Activated naive CD4-positive, alpha-beta T cell (primary cell): ENCODE measurements around the gene LYSMD3.
A peak's percentile ranks its signal among the peaks of the same experiment; 100 is the strongest.

Source experiments
- DNase-seq, 4 experiments: peaks; one replicate each; lab custom pipeline; 2025; lab: John Stamatoyannopoulos, UW

Gene LYSMD3

DNA sequence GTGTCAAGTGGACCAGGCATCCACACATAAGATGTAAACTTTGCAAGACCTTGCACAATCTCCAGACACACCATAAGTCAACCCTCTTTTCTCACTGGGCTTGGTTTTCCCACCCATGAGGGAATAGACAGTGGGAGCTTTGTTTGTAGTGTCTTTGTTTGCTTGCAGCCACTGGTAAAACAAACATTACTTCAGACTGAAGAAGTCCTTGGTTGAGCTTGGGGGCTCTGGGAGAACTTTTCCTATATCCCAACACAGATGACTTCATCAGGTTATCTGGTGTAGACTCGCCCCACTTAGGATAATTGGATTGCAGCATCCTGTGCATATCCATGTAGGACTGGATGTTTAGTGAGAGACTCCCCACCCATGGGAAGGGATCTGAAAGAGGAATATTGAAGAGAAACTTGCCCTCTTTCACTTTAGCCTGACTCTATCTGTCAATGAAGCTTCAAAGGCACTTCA is 17.7 kb upstream of the LYSMD3 start:
- DNase-seq = no peak

DNA sequence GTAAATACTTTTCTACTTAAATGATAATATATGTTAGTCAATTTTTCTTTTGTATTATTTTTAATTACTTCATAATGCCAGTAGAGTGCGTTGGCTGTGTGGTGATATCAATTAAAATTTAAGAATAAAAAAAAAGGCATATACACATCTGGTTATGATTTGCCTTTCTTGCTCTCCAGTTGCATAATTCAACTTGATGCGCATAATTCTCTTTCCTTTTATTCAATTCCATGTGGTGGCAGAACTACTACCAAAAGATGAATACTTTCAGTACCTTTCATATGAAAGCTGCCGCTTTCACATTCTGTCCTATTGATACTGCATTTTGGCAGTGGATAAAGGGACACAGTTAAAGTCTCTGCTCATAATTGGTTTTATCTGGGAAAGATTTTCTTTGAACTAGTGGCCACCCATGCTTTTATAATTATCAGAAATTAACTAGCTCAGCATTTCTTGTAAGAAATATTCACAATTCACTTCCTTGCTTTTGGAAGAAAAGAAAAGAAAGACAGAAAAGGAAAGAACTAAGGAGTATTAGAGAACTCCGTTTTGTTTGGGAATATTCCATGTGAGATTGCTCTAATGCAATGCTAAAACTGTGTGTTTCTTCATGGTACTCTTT is 16.9 kb upstream of the LYSMD3 start:
- DNase-seq = no peak

DNA sequence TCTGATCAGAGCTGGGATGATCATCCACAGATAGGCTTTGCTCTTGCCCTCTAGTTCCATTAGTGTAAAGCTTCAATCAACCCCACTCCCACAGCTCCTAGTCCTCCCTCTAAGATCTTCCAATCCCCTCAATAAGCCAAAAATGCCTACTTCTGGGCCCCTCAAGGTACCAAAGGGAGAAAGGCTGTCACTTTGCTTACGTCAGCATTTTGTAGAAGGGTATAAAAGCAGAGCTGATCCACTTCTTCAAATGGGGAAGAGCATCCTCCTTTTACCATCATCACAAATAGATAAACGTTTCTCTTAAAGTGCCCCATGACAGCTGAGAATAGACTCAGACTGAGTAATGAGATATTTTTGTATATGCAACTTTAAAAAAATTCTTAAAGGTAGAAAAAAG is 16.1 kb upstream of the LYSMD3 start:
- no peak for DNase-seq

DNA sequence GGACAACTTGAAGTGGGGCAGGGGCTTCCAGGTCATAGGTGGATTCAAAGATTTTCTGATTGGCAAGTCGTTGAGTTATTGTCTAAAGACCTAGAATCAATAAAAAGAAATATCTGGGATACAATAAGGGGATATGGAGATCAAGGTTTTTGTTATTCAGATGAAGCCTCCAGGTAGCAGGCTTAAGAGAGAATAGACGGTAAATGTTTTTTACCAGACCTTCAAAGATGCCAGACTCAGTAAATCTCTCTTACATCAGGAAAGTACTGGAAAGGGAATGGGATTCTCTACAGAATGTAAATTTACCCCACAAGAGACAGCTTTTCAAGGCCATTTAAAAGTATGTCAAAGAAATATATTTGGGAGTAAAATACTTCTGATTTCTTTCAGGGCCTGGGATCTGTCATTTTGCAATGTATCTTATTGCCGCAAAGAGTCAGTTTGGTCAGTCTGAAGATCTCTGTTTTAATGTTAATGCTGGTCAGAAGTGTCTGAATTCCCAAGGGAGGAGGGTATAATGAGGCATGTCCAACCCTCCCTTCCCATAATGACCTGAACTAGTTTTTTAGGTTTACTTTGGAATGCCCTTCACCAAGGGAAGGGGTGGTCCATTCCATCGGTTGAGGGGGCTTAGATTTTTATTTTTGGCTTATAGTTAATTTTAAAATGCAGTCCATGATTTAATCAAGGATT is 13.6 kb upstream of the LYSMD3 start:
- no peak for DNase-seq

DNA sequence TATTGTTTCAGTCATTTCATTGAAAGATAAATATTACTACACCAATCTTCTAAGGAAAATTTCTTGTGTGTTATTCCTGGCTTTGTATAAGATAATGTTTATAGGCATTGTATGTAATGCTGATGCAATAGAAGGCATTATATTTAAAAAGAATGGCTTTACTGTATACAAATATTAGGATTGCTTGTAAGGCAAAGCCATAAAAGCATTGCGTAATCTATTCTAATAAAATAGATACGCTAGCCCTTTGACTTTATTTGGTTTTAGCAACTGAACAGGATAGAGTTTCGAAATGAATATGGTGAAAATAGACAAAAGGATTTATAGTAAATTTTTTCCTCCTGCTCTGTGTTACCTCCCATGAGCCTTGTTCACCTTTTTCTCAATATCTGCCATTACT is 5.5 kb upstream of the LYSMD3 start:
- DNase-seq = no peak

DNA sequence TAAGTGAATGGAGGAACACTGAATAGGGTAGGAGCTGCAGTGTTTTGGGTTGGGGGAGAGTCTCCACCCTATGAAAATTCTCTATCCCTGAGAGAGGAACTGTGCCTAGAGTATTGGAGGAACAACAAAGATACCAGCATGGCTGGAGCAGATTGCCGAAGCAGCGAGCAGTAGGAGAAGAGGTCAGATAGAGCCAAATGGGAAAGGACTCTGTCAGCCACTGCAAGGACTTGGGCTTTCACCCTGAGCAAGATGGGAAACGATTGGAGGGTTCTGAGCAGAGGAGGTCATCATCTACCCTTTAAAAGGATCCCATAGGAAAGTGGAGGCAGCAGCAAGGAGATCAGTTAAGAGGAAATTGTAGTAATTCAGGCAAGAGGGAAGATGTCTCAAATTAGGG is 4.4 kb upstream of the LYSMD3 start:
- no peak for DNase-seq

DNA sequence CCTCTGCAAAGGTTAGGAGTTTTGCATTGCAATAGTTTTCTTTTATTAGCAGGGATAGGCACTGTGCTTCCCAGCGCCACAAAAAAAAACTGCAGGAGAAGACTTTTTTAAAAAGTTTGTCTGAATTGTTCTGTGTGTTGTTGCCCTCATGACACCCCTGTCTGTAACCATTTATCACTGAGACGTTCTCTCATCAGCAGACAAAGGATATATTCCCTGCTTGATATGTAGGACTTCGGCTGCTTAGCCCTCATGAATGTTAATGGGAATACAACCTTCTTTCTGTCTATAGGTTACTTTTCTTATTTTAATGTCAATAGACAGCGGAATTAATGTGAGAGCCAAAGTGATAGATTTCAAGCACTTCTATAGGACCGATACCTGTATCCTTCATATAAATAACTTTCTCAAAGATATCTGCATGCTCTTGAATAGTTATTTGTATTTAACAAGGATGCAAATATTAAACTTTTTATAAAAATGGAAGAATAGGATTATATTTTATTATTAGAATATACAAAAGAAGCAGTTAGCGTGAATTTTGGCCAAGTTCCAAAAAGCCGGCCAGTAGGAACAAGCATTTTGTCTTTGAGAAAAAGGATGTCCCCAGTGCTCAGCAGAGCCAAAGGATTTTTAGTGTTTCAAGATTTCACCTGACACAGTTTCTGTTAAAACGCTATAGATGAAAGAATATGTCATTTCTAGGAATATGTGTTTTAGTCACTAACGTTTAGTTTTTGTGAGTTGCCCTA is 1.5 kb upstream of the LYSMD3 start:
- DNase-seq = no peak

DNA sequence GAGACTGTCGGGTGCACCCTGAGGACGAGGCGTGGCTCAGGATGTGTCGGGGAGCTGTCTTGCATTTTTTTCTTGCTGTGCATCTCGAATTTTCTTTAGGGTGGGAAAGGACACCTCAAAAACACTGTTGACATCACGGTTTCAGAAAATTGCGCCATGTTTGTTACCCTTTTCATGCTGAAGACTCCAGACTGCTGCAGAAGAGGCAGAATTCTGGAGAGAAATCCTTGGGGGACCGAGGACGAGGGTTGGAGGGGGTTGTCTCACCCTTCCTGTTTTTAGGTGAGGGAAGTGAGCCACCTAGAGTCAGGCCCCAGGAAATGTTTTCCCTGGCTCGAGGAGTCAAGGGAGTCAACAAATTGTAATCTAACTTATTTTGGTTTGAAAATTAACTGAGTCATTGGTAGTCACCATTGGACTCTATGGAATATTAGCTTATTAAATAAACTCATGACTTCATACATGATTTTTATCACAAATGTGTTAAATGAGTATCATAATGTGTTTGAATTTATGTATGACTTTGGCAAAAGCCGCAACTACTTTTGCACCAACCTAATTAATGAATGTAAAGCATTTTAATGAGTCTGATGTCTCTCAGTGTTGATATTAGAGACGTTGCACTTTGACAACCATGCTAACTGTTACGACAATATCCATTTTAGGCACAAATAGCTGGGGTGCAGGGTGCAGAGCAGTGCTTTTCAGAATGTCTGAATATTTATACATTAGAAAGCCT is 724 bp upstream of the LYSMD3 start:
- peak in 3 of 4 experiments; percentile 5 to 52 (median 44) for DNase-seq

DNA sequence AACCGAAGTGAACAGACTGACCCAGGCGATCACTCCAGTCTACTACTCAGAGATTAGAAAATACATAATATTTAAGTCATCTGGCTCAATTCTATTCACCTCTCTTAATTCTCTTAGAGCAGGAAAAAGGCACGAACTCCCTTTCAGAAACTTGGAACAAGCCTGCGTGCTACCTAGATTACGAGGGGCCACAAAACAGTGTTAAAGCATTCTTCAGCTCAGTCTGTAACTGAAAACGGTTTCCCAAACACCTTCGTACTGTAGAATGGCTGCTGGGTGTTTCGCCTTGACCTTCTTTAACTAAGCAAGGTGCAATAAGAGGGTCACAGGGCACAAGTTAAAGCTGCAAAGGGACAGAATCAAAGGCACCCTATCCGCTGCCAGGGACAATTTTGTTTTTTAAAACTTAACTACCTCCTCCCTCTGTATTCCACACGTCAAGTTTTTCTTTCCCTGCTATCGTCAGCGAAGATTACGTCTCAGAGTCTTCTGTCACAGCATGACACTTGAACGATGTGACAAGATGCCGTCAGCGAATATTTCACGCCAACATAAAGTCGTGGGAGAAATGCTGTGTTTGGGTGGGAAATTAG is 687 bp downstream of the LYSMD3 start:
- no peak for DNase-seq

DNA sequence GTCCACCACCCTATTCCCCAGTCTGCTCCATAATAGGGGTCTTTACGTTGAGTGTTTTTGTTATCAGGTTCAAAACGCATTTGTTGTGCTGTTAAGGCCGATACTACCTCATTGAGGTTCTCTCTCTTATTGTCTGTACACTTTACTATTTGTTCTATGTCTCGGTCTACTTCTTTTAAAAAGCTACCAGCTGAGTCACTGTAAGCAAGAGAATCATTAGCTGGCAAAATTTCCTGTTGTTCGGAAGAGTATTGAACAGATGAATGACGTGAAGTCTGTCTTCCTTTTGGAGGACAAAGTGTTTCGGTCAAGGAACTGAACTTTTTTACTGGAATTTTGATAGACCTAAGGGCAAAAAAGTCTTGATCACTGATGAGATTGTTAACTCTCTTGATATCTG is 10.3 kb downstream of the LYSMD3 start:
- no peak for DNase-seq

DNA sequence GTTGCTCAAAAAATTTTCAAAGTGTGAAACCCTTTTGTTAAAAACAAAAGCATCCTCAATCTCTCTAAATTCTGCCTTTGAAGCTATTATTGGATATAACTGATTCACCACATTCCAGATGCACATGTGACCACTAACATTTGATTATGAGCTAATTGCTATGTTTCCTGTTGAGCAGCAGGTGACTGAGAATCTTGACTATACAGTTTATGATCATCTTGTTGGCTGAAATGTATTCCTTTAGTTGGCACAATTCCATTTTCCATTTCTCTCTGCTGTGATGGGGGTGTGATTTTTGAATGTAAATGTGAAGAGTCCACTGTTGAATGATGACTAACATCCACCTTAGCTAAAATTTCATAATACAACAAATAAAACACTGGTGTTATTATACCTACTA is 10.7 kb downstream of the LYSMD3 start:
- no peak for DNase-seq

DNA sequence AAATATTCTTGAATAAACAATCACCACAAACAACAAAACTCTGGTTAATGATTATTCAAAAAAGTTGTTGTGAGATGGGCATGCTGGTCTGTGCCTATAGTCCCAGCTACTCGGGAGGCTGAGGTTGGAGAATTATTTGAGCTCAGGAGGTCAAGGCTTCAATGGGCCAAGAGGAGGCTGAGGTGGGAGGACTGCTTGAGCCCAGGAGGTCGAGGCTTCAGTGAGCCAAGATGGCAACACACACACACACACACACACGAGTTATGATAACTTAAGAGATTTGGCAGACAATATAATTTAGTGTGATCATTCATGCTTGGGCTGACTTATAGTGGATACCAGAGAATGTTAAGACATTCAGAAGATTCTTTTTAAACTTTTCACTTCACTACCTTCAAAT is 14.9 kb downstream of the LYSMD3 start:
- no peak for DNase-seq

DNA sequence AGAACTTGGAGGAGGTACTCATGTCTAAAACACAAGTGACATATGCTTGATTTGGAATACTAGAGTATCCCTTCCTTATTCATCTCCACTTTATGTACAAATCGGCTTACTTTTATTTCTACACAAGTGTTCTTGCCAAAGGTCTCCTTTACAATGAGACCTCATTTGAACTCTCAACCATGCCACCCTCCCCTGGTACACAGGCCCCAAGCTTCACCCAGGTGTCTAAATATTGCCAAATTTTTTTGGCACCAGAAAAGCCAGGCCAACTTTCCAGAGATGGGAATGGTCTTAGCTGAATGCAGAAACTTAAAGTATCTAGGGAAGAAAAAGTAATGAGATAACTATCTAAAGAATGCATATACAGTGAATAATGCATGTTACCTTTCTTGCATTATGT is 18.9 kb downstream of the LYSMD3 start:
- no peak for DNase-seq

DNA sequence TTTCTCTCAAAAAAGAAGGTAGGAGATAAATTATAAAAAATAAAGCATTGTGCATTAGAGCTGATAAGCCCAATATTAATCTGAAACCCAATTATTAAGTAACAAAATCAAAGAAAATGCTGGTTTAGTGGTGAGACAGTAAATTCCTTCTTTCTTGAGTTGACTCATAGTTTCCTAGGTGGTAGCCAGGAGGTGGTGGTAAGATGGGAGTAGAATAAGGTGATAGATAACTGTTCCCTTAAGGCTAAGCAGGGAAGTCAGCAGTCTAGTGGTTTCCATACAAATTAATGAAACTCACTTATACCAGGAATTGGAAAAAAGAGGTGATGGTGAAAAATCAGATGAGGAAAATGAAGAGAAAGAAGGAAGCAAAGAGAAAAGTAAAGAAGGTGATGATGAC is 23.2 kb downstream of the LYSMD3 start:
- no peak for DNase-seq

DNA sequence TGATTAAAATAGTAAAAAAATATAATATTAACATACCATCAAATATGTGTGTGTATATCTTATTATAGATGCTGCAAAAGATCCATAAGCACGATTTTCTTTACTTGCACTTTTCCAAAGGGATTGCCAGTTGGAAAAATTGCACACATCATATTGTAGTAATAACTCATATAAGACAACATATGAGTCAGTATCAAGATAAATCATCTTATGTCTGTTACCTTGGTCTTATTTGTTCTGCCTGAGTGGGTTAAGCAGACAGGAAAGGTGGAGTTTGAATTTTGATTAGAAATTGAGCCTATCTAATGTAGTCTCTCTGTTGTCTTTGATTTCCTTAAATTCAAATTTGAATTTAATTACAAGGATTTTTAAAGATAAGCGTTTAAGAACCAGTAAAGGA is 24.6 kb downstream of the LYSMD3 start:
- no peak for DNase-seq

DNA sequence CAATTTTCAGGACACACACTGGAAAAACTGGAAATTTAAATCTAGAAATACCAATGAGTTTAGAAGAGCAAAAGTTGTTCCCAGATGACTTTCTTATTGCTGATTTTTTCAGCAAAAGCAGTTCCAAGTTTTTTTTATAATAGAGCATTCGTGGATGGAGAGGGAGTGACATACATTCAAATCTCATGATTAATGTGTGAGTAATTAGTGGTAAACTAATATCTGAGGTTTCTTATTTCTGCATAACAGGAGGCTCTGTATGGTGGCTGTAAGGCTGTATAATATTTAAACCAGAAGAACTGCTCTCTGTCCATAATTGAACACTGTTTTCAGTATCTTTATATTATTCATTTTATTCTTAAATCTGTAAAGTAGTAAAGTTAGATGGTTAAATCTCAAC is 25.8 kb downstream of the LYSMD3 start:
- no peak for DNase-seq

DNA sequence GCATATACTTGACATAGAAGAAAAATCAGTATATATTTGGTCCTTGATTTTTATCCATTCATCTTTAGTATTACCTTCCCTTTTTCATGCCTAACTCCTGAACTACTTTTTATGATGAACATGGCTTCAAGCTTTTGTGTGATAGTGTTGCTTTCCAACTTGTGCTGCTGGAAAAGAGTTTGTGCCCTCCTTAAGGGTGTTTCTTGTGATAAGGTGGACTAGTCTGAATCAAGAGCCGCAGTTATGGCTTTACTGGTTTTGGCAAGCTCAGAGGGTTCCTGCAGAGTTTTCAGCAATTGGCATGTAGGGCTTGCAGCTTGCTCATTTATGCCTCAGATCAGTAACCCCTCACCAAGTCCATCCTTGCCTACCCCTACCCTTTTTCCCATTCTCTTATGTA is 34.2 kb downstream of the LYSMD3 start:
- no peak for DNase-seq

DNA sequence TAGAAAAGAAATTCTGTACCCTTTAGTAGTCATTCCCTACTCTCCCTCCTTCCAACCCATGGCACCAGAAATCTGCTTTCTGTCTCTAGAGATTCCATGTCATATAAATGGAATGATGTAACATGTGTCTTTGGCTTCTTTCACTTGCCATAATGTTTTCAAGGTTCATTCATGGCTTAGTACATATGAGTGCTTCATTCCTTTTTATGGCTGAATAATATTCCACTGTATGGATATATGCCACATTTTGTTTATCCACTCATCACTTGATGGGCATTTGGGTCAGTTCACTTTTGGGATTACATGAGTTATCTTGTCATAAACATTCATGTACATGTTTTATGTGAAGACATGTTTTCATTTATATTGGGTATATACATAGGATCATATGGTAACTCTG is 35.3 kb downstream of the LYSMD3 start:
- DNase-seq = no peak

DNA sequence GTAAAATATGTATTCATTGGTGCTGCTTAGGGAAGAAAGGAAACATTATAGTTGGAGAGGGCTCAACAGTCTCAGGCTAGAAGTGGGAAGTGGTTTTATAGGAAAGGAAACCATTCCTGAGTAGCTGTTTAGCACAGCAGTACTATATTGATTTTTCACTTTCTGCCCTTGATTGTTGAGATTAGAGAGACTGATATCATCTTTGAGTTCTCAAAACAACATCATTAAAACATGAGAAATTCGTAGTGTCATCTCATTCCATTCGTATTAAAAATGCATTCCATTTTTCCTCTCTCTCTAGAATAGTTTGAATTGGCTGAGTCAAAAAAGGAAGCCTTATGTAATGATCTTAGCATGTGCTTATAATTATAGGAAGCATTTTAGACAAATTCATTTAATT is 40.6 kb downstream of the LYSMD3 start:
- DNase-seq = no peak

DNA sequence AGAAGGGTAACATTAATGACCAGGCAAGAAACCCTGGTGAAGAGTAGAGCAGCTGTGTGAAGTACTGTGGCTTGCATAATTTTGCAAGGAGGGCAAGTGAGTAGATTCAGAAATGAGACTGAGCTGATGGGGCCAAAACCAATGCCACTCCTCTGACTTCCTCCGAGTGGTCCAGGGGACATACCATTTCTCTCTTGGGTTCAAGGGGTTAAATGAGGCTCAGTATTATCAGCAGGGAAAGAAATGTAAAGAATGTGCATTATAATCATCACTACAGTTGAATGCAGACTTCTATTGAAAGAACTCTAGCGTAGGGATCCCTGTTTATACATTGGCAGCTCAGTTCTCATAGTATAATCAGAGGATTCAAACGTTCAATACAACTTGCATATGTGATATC is 44.8 kb downstream of the LYSMD3 start:
- DNase-seq = no peak

DNA sequence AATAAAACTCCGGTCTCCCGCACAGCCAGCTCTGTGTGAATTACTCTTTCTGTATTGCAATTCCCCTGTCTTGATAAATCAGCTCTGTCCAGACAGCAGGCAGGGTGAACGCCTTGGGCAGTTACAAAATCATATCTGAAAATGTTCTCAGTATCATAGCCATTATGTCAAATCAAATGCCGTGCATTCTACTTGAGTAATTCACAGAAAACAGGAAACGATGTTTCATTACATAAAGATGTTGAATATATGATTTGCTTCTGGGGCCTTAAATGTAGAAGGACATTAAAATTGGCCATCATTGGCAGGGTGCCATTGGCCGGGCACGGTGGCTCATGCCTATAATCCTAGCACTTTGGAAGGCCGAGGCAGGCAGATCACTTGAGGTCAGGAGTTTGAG is 46.2 kb downstream of the LYSMD3 start:
- DNase-seq = no peak

DNA sequence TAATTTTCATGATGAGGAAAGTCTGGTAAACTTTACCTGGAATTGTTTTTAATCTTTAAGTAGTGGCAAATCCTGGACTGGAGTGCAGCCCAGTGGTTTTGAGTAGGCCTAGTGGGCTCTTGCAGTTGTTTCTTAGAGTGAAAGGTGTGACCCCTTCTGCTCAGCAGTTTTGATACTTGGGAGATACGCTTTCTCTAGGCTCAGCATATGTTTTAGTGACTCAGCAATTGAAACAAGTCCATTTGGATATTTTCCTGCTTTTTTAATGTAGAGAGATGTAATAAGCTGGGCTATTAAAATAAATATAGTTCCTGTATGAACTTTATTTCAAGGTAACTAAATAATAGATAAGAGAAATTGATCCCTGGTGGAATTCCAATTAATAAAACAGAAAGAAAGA is 48.7 kb downstream of the LYSMD3 start:
- DNase-seq = no peak
